T-helper 2 cell treated with Interferon-gamma antibody and Interleukin-4, amounts not matched to agents 100 ng/mL and 5 ng/mL, for 36 hours (primary cell): ENCODE measurements around the gene BPIFB6. TPM values are rescaled to one million over a fixed set of nuclear protein-coding genes. Genes with fewer than 3 reads are reported as not detected.

Experiments
- intact Hi-C: fragments of 100-400 bp; cut with micrococcal nuclease; formaldehyde crosslinking; loops from one replicate; pipeline ENCODE4 v1.15.1; 2023
- total RNA-seq: library from RNA; stranded (reverse); gene quantifications from 2 replicates; pipeline ENCODE4 v1.2.3, GENCODE V29; 2022

BPIFB6 gene
- total RNA-seq, 1 donor from 2014 or later, result not detected

- intact Hi-C loops, result no loop called here
Measured at GRCh38 chr20:33059741-33060390, 28.4 kb downstream of the BPIFB6 start.

GRCh38 chr20:33061658-33062028, 30.2 kb downstream of the BPIFB6 start:
- intact Hi-C loops, result no loop called here

- intact Hi-C loops, result no loop called here
Measured at GRCh38 chr20:33062105-33062824, 30.8 kb downstream of the BPIFB6 start.

GRCh38 chr20:33062825-33063149, 31.3 kb downstream of the BPIFB6 start:
- intact Hi-C loops, result no loop called here

- intact Hi-C loops, result no loop called here
Measured at GRCh38 chr20:33063271-33063670, 31.8 kb downstream of the BPIFB6 start.

- intact Hi-C loops, result no loop called here
Measured at GRCh38 chr20:33064572-33065287, 33.3 kb downstream of the BPIFB6 start.

- intact Hi-C loops, result no loop called here
Measured at GRCh38 chr20:33065785-33066184, 34.3 kb downstream of the BPIFB6 start.

- intact Hi-C loops, result no loop called here
Measured at GRCh38 chr20:33067806-33068205, 36.4 kb downstream of the BPIFB6 start.

GRCh38 chr20:33068251-33068939, 36.9 kb downstream of the BPIFB6 start:
- intact Hi-C loops, result no loop called here

GRCh38 chr20:33069673-33070072, 38.2 kb downstream of the BPIFB6 start:
- intact Hi-C loops, result no loop called here

GRCh38 chr20:33070111-33071053, 38.9 kb downstream of the BPIFB6 start:
- intact Hi-C loops, result no loop called here

- intact Hi-C loops, result no loop called here
Measured at GRCh38 chr20:33071198-33071597, 39.8 kb downstream of the BPIFB6 start.

GRCh38 chr20:33072362-33072761, 40.9 kb downstream of the BPIFB6 start:
- intact Hi-C loops, result no loop called here

- intact Hi-C loops, result no loop called here
Measured at GRCh38 chr20:33072813-33073212, 41.4 kb downstream of the BPIFB6 start.

GRCh38 chr20:33074675-33075074, 43.2 kb downstream of the BPIFB6 start:
- intact Hi-C loops, result no loop called here

GRCh38 chr20:33075281-33075680, 43.8 kb downstream of the BPIFB6 start:
- intact Hi-C loops, result no loop called here

- intact Hi-C loops, result no loop called here
Measured at GRCh38 chr20:33076662-33077372, 45.4 kb downstream of the BPIFB6 start.

GRCh38 chr20:33079259-33079658, 47.8 kb downstream of the BPIFB6 start, which contains the start of gene BPIFB4:
BPIFB4 (plus strand) TSS chr20:33079643; CDS start chr20:33081527, 1,884 bp downstream.
- intact Hi-C loops, result no loop called here

GRCh38 chr20:33081411-33082154, 50.1 kb downstream of the BPIFB6 start:
- intact Hi-C loops, result no loop called here
